RWPE1 (cell line): ENCODE data around the gene CKAP5.

Source experiments
- CTCF ChIA-PET: fragments of 350-600 bp; sonication (Branson Sonifier 250); formaldehyde crosslinking; extraction: SDS; loops from one replicate; lab custom pipeline; 2021; lab: Yijun Ruan, JAX
- POLR2A ChIA-PET: fragments of 400-600 bp; formaldehyde crosslinking; extraction: SDS; loops from one replicate; lab custom pipeline; 2020; ENCODE audit warnings: antibody characterized with exemption; ENCODE audit not compliant: low non-redundant PET; lab: Yijun Ruan, JAX
- DNase-seq: peaks from one replicate; pipeline ENCODE4 v3.0.0; 2012; ENCODE audit warnings: low spot score
- H3K27ac ChIP-seq: fragments of 450-650 bp; 2 replicates; pipeline ENCODE4 v1.5.1; 2017
- CTCF ChIP-seq: fragments of 450-650 bp; conservative IDR thresholded peaks from 2 replicates; pipeline ENCODE4 v1.5.1; 2017; ENCODE audit warnings: low read depth, mild to moderate bottlenecking

Gene CKAP5

GRCh38 chr11:46731545-46731944 is 114.5 kb downstream of the CKAP5 start:
- POLR2A ChIA-PET = no interaction called here
- no peak for TF ChIP-seq CTCF
- no peak overlapping the region for H3K27ac ChIP-seq

GRCh38 chr11:46729110-46730027 is 116.7 kb downstream of the CKAP5 start:
- ChIA-PET POLR2A (no interaction called here), CTCF (no interaction called here)
- no peak overlapping the region for H3K27ac ChIP-seq
- no peak for TF ChIP-seq CTCF
- no peak for DNase-seq

More at GRCh38 chr11:46731545-46731944, 114.5 kb downstream of the CKAP5 start:
- CTCF ChIA-PET = no interaction called here
- DNase-seq = no peak

DNA sequence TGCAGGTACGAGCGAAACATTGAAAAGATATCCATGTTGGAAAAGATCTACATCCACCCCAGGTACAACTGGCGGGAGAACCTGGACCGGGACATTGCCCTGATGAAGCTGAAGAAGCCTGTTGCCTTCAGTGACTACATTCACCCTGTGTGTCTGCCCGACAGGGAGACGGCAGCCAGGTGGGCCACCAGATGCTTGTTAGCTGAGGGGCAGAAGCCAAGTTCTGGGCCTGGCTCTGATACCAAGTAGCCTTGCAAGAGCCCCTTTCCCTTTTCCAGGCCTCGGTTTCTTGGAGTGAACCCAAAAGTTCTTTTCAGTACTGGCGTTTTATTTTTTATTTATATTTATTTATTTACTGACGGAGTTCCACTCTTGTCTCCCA is 117.4 kb downstream of the CKAP5 start:
- ChIA-PET CTCF (no interaction called here), POLR2A (no interaction called here)

GRCh38 chr11:46727952-46728658 is 118.0 kb downstream of the CKAP5 start:
- no peak for TF ChIP-seq CTCF
- H3K27ac ChIP-seq = no peak overlapping the region
- ChIA-PET CTCF (no interaction called here), POLR2A (no interaction called here)
- DNase-seq = no peak

More for the DNA sequence above, 117.4 kb downstream of the CKAP5 start:
- DNase-seq = no peak
- H3K27ac ChIP-seq = no peak overlapping the region
- no peak for TF ChIP-seq CTCF

- ChIA-PET CTCF (no interaction called here), POLR2A (no interaction called here)
- H3K27ac ChIP-seq = no peak overlapping the region
- TF ChIP-seq CTCF = no peak
- DNase-seq = no peak
Observed at GRCh38 chr11:46726206-46726862, 119.7 kb downstream of the CKAP5 start.

GRCh38 chr11:46725338-46726205 is 120.5 kb downstream of the CKAP5 start:
- POLR2A ChIA-PET = no interaction called here
- no peak for TF ChIP-seq CTCF
- H3K27ac ChIP-seq = no peak overlapping the region
- no peak for DNase-seq
- CTCF ChIA-PET = no interaction called here
